ENCODE measurements around the gene C13orf42.
A peak's percentile ranks its signal among the peaks of the same experiment; 100 is the strongest.

DNA sequence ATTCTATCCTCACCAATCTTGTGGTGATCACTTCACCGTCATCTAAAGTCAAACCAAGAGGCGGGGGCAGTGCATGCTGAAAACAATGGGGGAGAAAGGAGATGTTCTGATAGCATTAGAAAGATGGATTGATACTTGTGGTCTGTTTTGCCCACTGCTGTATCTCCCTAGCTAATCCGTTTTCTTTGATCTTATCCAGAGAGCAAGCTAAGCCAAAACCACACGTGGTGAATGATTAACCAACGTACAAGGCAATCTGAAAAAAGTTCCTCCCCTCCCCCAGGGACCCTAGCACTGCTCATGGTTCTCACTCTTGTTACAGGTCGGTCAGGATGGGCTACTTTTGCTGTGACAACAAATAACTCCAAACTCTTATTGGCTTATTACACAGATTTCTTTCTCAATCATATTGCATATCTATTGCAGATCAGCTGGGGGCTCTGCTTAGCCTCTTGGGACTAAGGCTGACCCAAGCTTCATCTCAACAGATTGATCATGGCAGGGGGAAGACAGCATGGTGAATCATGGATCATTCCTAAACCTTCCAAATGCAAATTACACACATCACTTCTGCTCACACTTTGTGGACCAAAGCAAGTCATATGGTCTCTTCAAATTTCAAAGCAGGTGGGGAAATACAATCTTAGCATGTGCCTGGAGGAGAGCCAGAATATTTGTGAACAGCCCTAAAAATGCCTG lies 11.9 kb upstream of the C13orf42 start:
- peak in 1 of 2 experiments; percentile 45; a peak in 1 of 4 replicates for TF ChIP-seq EP300 (IDR thresholded peaks at IDR 0.05; ENCODE audit: borderline replicate concordance in 1 of 2, control insufficient read depth in 1 of 2, low read depth in 2 of 2, low read length in 2 of 2)
- TF ChIP-seq KDM1A (IDR thresholded peaks at IDR 0.05; ENCODE audit: borderline replicate concordance) = no peak
- TF ChIP-seq, protein P1, sequence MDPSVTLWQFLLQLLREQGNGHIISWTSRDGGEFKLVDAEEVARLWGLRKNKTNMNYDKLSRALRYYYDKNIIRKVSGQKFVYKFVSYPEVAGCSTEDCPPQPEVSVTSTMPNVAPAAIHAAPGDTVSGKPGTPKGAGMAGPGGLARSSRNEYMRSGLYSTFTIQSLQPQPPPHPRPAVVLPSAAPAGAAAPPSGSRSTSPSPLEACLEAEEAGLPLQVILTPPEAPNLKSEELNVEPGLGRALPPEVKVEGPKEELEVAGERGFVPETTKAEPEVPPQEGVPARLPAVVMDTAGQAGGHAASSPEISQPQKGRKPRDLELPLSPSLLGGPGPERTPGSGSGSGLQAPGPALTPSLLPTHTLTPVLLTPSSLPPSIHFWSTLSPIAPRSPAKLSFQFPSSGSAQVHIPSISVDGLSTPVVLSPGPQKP (IDR thresholded peaks at IDR 0.05; ENCODE audit: low read depth, low read length) = no peak
- TF ChIP-seq, protein P2, sequence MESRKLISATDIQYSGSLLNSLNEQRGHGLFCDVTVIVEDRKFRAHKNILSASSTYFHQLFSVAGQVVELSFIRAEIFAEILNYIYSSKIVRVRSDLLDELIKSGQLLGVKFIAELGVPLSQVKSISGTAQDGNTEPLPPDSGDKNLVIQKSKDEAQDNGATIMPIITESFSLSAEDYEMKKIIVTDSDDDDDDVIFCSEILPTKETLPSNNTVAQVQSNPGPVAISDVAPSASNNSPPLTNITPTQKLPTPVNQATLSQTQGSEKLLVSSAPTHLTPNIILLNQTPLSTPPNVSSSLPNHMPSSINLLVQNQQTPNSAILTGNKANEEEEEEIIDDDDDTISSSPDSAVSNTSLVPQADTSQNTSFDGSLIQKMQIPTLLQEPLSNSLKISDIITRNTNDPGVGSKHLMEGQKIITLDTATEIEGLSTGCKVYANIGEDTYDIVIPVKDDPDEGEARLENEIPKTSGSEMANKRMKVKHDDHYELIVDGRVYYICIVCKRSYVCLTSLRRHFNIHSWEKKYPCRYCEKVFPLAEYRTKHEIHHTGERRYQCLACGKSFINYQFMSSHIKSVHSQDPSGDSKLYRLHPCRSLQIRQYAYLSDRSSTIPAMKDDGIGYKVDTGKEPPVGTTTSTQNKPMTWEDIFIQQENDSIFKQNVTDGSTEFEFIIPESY (IDR thresholded peaks at IDR 0.05) = no peak
- TF ChIP-seq MYC (IDR thresholded peaks at IDR 0.05; ENCODE audit: insufficient read depth, insufficient read length, insufficient replicate concordance, low read length, severe bottlenecking) = no peak
- no peak; a peak in 1 of 4 replicates for TF ChIP-seq BHLHE40 (IDR thresholded peaks at IDR 0.05; ENCODE audit: borderline replicate concordance in 1 of 2, low read depth in 2 of 2, low read length in 1 of 2)

Data from GM12878 (cell line).